Psoas muscle (tissue), 8 donors: ENCODE results near the gene TLE4. TPM values are rescaled to one million over a fixed set of nuclear protein-coding genes. Genes with fewer than 3 reads are reported as not detected.

ENCODE experiments used
- ATAC-seq, 4 donors: fragments of 200-7000 bp; cut with Tn5 transposase; one replicate each; pipeline ENCODE4 v1.9.1; 2020; ENCODE audit warnings: moderate library complexity in 3 of 4, mild to moderate bottlenecking in 2 of 4
- DNase-seq, 2 donors: peaks; one replicate each; pipeline ENCODE4 v3.0.0-alpha.2; 2020
- H3K27ac ChIP-seq: fragments of 200-600 bp; one replicate; pipeline ENCODE4 v1.8.0; 2022
- H3K27me3 ChIP-seq, 3 donors: fragments of 200-600 bp in 1 of 3; one replicate each; pipeline versions ENCODE4 v1.6.1 to v1.8.0; 2013 to 2022; ENCODE audit warnings: low read length in 2 of 3, mild to moderate bottlenecking in 2 of 3, moderate library complexity in 1 of 3; ENCODE audit not compliant: insufficient read depth in 3 of 3
- H3K36me3 ChIP-seq, 2 donors: fragments of 200-600 bp in 1 of 2; one replicate each; pipeline versions ENCODE4 v1.6.1 to v1.8.0; 2013 to 2022; ENCODE audit warnings: low read depth in 1 of 2, mild to moderate bottlenecking in 1 of 2, moderate library complexity in 1 of 2; ENCODE audit not compliant: insufficient read depth in 1 of 2
- H3K4me1 ChIP-seq: fragments of 200-600 bp; one replicate; pipeline ENCODE4 v1.8.0; 2022
- H3K4me3 ChIP-seq: fragments of 200-600 bp; one replicate; pipeline ENCODE4 v1.8.0; 2022; ENCODE audit warnings: mild to moderate bottlenecking
- H3K9me3 ChIP-seq: fragments of 200-600 bp; one replicate; pipeline ENCODE4 v1.8.0; 2022
- WGBS, 3 donors: extraction: QIAGEN DNeasy Blood & Tissue Kit; methylation state at CpG; one replicate each; pipeline versions ENCODE4 v1.1.6 to v1.1.7; 2013; 5-methylcytosine and 5-hydroxymethylcytosine counted together
- intact Hi-C, 2 donors: fragments of 100-400 bp; cut with DNase I; formaldehyde crosslinking; loops; one replicate each; pipeline versions ENCODE4 v1.11.0 to v1.14.2; 2022
- polyA plus RNA-seq, 3 donors: library from polyadenylated mRNA; stranded (reverse); fragments of 200-250 nt; gene quantifications; one replicate each; pipeline ENCODE4 v1.2.3, GENCODE V29; 2013
- total RNA-seq, 4 donors: library from RNA; stranded (reverse); fragmentation: NEBNext Ultra II Directional in 2 of 4; extraction: Animal tissue kit (Norgen Biotek cat#: 25700) in 2 of 4; gene quantifications; one replicate each; pipeline versions ENCODE4 v1.2.1 to v1.2.4, GENCODE V29; 2021 to 2023
- TF ChIP-seq, protein P1 (sequence below): fragments of 200-600 bp; IDR thresholded peaks from one replicate; pipeline ENCODE4 v1.8.0; 2022; ENCODE audit warnings: antibody characterized with exemption
- donor health status: healthy with polysubstance abuse.
- donor health status: DM: no; HTN: no; CAD: no; lungs with moderate emphysema.
- donor health status: Bipolar disorder and iron deficiency.
- donor health status: healthy.
- donor health status: DM: yes; HTN: yes; CAD: no.
- donor health status: DM: no; HTN: no; CAD: no.
- donor health status: DM: no; HTN: no; CAD: no.
- donor health status: DM: yes; HTN: yes; CAD: no.

The TLE4 gene
- total and polyA plus RNA-seq, 7 donors = 5.1 to 51.9 (median 18.5) TPM

DNA sequence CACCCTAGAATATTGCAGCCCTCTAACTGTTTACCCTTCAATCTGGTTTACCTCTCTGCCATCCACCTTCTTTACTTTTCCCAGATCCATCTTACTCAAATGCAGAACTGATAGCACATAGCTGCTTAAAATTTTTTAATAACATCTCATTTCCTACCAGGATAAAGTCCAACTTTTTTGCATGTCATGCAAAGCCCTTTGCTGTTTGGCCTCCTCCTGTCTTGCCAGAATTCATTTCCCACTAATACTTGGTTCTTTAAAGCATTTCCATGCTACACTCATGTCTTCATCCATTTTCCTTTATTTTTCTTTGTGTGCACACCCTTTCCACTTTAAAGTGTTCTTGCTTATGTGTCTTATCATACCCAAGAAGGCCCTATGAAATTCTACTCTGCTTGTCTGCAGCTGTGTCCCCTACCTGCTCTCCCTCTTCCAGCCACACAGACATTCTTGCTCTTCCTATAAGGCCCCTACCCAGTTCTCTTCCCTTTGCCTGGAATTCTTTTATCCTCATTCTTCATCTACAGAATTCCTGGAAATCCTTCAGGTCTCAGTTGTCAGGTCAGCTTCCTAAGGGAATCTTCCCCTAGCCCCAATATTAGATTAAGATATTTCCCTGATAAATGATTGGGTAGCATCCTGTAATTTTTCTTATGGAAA is 50.3 kb downstream of the TLE4 start:
- Histone ChIP-seq H3K4me3 (no peak overlapping the region), H3K4me1 (peaks cover 15% of the 10 kb centered on the region), H3K36me3 (no peaks in the 10 kb centered on the region), H3K27ac (no peak overlapping the region), H3K27me3 (no peaks in the 10 kb centered on the region), H3K9me3 (no peaks in the 10 kb centered on the region)
- ATAC-seq = no peak
- no peak for DNase-seq
- TF ChIP-seq, protein P1, sequence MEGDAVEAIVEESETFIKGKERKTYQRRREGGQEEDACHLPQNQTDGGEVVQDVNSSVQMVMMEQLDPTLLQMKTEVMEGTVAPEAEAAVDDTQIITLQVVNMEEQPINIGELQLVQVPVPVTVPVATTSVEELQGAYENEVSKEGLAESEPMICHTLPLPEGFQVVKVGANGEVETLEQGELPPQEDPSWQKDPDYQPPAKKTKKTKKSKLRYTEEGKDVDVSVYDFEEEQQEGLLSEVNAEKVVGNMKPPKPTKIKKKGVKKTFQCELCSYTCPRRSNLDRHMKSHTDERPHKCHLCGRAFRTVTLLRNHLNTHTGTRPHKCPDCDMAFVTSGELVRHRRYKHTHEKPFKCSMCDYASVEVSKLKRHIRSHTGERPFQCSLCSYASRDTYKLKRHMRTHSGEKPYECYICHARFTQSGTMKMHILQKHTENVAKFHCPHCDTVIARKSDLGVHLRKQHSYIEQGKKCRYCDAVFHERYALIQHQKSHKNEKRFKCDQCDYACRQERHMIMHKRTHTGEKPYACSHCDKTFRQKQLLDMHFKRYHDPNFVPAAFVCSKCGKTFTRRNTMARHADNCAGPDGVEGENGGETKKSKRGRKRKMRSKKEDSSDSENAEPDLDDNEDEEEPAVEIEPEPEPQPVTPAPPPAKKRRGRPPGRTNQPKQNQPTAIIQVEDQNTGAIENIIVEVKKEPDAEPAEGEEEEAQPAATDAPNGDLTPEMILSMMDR = no peak
- intact Hi-C loops = loop anchor here in 1 of 2 donors (5.0 kb wide), 1 partner anchor 35 kb away; no protein-coding TSS in a partner anchor

DNA sequence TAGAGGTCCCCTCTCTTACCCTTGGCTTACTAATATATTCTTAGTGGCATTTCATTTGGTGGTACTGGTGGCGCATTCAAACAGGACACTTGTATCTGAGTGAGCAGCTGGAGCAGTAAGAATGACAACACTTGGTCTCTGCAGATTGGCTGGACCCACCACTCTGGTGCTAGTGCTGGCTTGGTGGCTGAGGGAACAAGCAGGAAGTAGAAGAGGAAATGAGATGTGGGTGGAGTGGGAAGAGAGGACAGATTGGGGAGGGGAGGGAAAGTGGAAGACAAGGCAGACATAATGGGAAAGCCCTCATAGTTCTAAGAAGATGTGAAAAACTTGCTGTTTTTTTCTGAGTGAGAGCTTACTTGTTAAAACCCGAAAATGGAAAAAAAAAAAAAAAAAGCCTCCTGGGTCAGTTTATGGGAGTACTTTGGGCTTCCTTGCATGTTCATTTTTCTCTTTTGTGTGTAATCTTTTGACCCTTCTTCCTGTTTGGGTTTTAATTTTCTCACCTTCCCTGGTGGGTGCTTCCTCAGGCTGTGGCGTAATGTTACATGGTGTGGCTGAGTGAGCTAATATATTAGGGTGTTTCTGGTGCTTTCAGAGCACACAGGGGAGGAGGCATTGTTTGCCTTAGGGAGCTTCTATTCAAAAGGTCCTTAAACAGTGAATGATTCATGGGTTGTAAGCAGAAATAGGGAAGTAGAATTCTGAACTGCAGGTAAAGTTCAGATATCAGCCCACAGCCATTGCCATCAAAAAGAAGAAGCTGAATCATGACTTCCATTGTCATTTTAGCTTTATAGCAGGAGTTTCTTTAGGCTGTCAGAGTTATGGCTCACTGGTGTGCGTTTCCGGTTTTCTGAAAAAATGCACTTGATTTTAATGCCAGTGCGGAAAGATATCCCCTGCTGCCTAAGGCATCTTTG is 52.3 kb downstream of the TLE4 start:
- ATAC-seq (peak in 3 of 4 donors; percentile 54 to 67 (median 63)), DNase-seq (peak; percentile 17 to 48)
- WGBS, 3 donors = 77 to 84% (median 78%) methylated on average over 6 of the region's 6 CpGs
- H3K36me3 ChIP-seq = no peaks in the 10 kb centered on the region
- no peak overlapping the region for H3K27ac ChIP-seq
- no peaks in the 10 kb centered on the region for H3K9me3 ChIP-seq
- H3K4me1 ChIP-seq = peaks cover 6% of the 10 kb centered on the region
- H3K27me3 ChIP-seq = no peaks in the 10 kb centered on the region
- no peak overlapping the region for H3K4me3 ChIP-seq
- TF ChIP-seq, protein P1 = no peak
- intact Hi-C loops = loop anchor here in 1 of 2 donors (5.0 kb wide), 1 partner anchor 37 kb away; no protein-coding TSS in a partner anchor

DNA sequence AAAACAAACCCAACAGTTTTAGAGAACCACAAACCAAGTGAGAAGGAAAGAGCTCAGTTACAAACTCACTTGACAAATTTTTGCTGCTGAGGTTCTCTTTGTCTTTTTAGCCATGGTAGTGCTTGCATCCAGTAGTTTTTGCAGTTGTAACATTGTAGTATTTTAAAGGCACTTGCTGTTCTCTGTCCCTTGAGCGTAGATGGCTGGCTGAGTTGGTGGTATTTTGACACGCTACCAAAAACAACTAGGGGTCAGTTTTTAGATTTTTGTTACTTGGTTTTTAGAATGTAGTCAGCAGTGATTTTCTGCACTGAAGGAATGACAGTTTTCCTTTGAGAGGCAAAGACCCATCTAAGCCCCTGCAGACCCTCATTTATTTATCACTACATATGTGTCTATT is 58.0 kb downstream of the TLE4 start:
- no peaks in the 10 kb centered on the region for H3K9me3 ChIP-seq
- H3K36me3 ChIP-seq = no peaks in the 10 kb centered on the region
- no peak for ATAC-seq
- no peak overlapping the region for H3K4me3 ChIP-seq
- H3K27me3 ChIP-seq = no peaks in the 10 kb centered on the region
- WGBS, 3 donors = 82 to 97% (median 97%) methylated on average over 2 of the region's 2 CpGs
- no peak for DNase-seq
- H3K4me1 ChIP-seq = no peaks in the 10 kb centered on the region
- H3K27ac ChIP-seq = no peak overlapping the region
- intact Hi-C loops = no loop called here
- TF ChIP-seq, protein P1 = no peak

DNA sequence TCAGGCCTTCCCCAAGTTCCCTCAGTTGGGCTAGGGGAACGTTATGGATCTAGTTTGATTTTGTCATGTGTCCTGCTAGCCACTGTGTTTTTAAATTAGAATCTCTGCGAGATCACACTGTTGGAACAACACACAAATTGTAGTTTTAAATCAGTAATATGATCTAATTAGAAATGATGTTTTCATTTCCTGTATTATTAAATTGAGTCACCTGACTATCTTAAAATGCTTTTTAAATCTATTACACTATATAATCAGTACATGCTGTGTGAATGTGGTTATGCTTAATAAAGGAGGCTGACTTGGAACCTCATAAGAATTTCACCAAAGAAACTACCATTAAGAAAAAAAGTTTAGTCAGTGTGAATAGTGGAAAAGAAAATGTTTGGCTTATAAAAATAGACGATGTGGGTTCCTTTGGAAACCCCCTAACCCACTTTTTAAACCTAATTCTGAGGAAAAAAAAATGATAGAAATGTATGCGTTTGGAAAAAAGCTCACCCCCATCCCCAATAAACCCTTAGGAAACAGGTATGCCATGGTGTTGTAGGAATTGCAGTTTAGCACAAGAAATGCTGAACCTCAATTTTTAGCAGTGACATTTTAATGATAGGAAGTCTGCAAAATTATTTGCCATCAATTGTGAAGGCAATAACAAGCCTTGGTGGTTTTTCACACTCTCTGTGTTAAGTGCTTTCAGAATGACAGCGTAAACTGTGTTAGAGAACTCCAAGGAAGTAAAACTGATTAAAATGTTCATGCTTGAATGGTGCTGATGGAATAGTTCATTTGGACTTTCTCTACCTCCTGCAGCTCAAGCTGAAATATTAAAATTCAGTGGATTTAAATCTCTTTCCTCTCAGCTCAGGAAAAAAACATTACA is 59.0 kb downstream of the TLE4 start:
- intact Hi-C loops = no loop called here
- Histone ChIP-seq H3K9me3 (no peaks in the 10 kb centered on the region), H3K4me3 (no peak overlapping the region), H3K27me3 (no peaks in the 10 kb centered on the region), H3K36me3 (no peaks in the 10 kb centered on the region), H3K4me1 (no peaks in the 10 kb centered on the region), H3K27ac (no peak overlapping the region)
- TF ChIP-seq, protein P1 = no peak
- ATAC-seq (no peak), DNase-seq (no peak)
- 72 to 88% (median 76%) methylated on average over 5 of the region's 5 CpGs for WGBS, 3 donors
